Right ventricle myocardium inferior (tissue), 1 donor: ENCODE data around the gene ZNF425. TPM values are rescaled to one million over a fixed set of nuclear protein-coding genes. Genes with fewer than 3 reads are reported as not detected.

ENCODE experiments used
- total RNA-seq: library from RNA; stranded (reverse); fragmentation: NEBNext Ultra II Directional; extraction: Animal tissue kit (Norgen Biotek cat#: 25700); gene quantifications from one replicate; pipeline ENCODE4 v1.2.1, GENCODE V29; 2021
- donor health status: DM: no; HTN: yes; CAD: no; lungs with severe emphysema.

The ZNF425 gene
- total RNA-seq, 1 donor from 2014 or later, result 0.60 TPM

Other genes with a start within 250 kb of the ZNF425 start
- gene EZH2, start 242.0 kb downstream of the ZNF425 start, total RNA-seq, result 1.2 TPM
- 48.7 TPM for gene PDIA4, start 97.8 kb downstream of the ZNF425 start, total RNA-seq
- gene ZNF786, start 35.6 kb downstream of the ZNF425 start, total RNA-seq, result 2.9 TPM
- 7.0 TPM for gene ZNF398, start 21.1 kb upstream of the ZNF425 start, total RNA-seq
- 13.2 TPM for gene ZNF282, start 69.2 kb upstream of the ZNF425 start, total RNA-seq
- gene ZNF212, start 113.3 kb upstream of the ZNF425 start, total RNA-seq, result 4.8 TPM
- 4.3 TPM for gene ZNF783, start 135.9 kb upstream of the ZNF425 start, total RNA-seq